Heart right ventricle (tissue), 16 donors: ENCODE results near the gene SBK1. TPM values are rescaled to one million over a fixed set of nuclear protein-coding genes. Genes with fewer than 3 reads are reported as not detected.

Experiments used
- ATAC-seq, 8 donors: fragments of 200-7000 bp; cut with Tn5 transposase; one replicate each; pipeline ENCODE4 v1.9.1; 2020; ENCODE audit warnings: mild to moderate bottlenecking in 8 of 8, moderate library complexity in 8 of 8, moderate number of reproducible peaks in 1 of 8
- DNase-seq, 2 donors: peaks; one replicate each; pipeline ENCODE4 v3.0.0-alpha.2; 2020
- H3K27ac ChIP-seq, 10 donors: fragments of 200-600 bp; sonication (generic) in 2 of 10; one replicate each; pipeline versions ENCODE4 v1.5.0 to v1.8.0; 2020 to 2022; ENCODE audit warnings: mild to moderate bottlenecking in 3 of 10
- H3K27me3 ChIP-seq, 7 donors: fragments of 200-600 bp; one replicate each; pipeline ENCODE4 v1.8.0; 2021 to 2022; ENCODE audit warnings: mild to moderate bottlenecking in 2 of 7
- H3K36me3 ChIP-seq, 9 donors: fragments of 200-600 bp; sonication (generic) in 1 of 9; one replicate each; pipeline versions ENCODE4 v1.5.0 to v1.8.0; 2020 to 2022; ENCODE audit warnings: mild to moderate bottlenecking in 2 of 9
- H3K4me1 ChIP-seq, 9 donors: fragments of 200-600 bp; sonication (generic) in 1 of 9; one replicate each; pipeline versions ENCODE4 v1.5.0 to v1.8.0; 2020 to 2022; ENCODE audit warnings: mild to moderate bottlenecking in 4 of 9
- H3K4me3 ChIP-seq, 10 donors: fragments of 200-600 bp; sonication (generic) in 2 of 10; one replicate each; pipeline versions ENCODE4 v1.5.0 to v1.8.0; 2020 to 2022; ENCODE audit warnings: mild to moderate bottlenecking in 7 of 10, moderate library complexity in 2 of 10
- H3K9me3 ChIP-seq, 11 donors: fragments of 200-600 bp in 10 of 11; sonication (generic) in 2 of 11; one replicate each; pipeline versions ENCODE4 v1.5.0 to v1.8.0; 2013 to 2022; ENCODE audit warnings: mild to moderate bottlenecking in 2 of 11, control low read depth in 1 of 11, moderate library complexity in 1 of 11
- WGBS, 2 donors: extraction: QIAGEN DNeasy Blood & Tissue Kit; methylation state at CpG; one replicate each; pipeline ENCODE4 v1.1.7; 2013; ENCODE audit warnings: inconsistent platforms in 1 of 2; 5-methylcytosine and 5-hydroxymethylcytosine counted together
- intact Hi-C, 10 donors: fragments of 100-400 bp; cut with DNase I; formaldehyde crosslinking; loops; one replicate each; pipeline versions ENCODE4 v1.11.1 to v1.14.2; 2022
- polyA plus RNA-seq, 2 donors: library from polyadenylated mRNA; stranded (reverse); fragments of 200-250 nt; gene quantifications; one replicate each; pipeline ENCODE4 v1.2.3, GENCODE V29; 2013
- total RNA-seq, 10 donors: library from RNA; stranded (reverse); fragmentation: NEBNext Ultra II Directional in 3 of 10; extraction: Animal tissue kit (Norgen Biotek cat#: 25700) in 3 of 10; gene quantifications; one replicate each; pipeline versions ENCODE4 v1.2.1 to v1.2.4, GENCODE V29; 2021 to 2023
- TF ChIP-seq, protein P1 (sequence below), 9 donors: fragments of 200-600 bp; sonication (generic) in 2 of 9; IDR thresholded peaks; one replicate each; pipeline versions ENCODE4 v1.5.0 to v1.8.0; 2021 to 2022; ENCODE audit warnings: antibody characterized with exemption in 9 of 9, mild to moderate bottlenecking in 5 of 9, moderate library complexity in 1 of 9
- donor health status: Arrhythmogenic right ventricular cardiomyopathy.
- donor health status: ischemic (EF 13 %, LVEDD 7.1; RV severe dilation, severe dysfunction).
- donor health status: healthy with polysubstance abuse.
- donor health status: DM: no; HTN: yes; CAD: no.
- donor health status: DM: no; HTN: no; CAD: no.
- donor health status: ischemic (EF 25% LVEDD 6.9; RV normal size, moderate dysfunction).
- donor health status: ischemic (EF 25% LVEDD 5.7; RV mildly dilated, moderate dysfunction).
- donor health status: healthy.
- donor health status: DM: yes; HTN: yes; CAD: no.
- donor health status: Ischemic cardiomyopathy.
- donor health status: ischemic (EF 35%, LVEDD 5.7; RV mildly dilated, moderate dysfunction).
- donor health status: nonischemic (EF 11% LVEDD 7.7; RV severe dilation, severe dysfunction).
- donor health status: DM: yes; HTN: yes; CAD: no.
- donor health status: PGD.
- donor health status: ischemic (EF 29% LVEDD 5.4; RV normal size, mild dysfunction).
- donor health status: nonischemic (EF 23%, LVEDD 6.1; RV moderate dilation, normal function).

SBK1 gene
- total and polyA plus RNA-seq, 12 donors = 0.38 to 7.0 (median 2.8) TPM

DNA sequence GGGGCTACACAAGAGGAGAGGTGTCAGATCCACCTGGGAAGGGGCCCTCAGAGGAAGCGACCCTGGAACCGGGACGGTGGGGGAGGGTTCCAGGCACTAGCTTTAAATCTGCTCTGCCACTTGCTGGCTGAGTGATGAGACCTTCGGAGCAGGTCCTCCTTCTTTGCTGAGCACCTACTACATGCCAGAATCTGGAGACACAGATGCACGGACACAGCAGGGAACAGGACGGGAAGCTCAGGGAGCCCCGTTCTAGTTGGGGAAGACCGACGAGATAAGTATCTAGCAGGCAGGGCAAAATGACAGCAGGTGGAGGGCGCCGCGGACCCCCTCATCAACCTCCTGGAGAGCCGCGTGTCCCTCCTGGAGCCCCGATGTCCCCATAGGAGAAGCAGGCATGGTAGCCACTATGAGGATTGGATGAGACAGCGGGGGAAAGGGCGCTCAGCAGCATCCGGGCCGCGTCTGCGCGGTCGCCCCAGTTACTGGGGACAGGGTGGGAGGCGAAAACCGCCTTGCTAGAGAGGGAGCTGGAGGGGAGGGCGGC, 27.2 kb downstream of the SBK1 start:
- Histone ChIP-seq H3K4me1 (peaks cover 0 to 6% (median 0%) of the 10 kb centered on the region in 9 donors), H3K4me3 (no peak overlapping the region), H3K27ac (no peak overlapping the region), H3K27me3 (peaks cover 0 to 4% (median 0%) of the 10 kb centered on the region in 7 donors), H3K36me3 (no peaks in the 10 kb centered on the region), H3K9me3 (no peaks in the 10 kb centered on the region)
- ATAC-seq = no peak
- intact Hi-C loops = loop anchor here in 4 of 10 donors (5.0 kb wide), 1 partner anchor 42 kb away; no protein-coding TSS in a partner anchor
- DNase-seq = no peak
- TF ChIP-seq, protein P1, sequence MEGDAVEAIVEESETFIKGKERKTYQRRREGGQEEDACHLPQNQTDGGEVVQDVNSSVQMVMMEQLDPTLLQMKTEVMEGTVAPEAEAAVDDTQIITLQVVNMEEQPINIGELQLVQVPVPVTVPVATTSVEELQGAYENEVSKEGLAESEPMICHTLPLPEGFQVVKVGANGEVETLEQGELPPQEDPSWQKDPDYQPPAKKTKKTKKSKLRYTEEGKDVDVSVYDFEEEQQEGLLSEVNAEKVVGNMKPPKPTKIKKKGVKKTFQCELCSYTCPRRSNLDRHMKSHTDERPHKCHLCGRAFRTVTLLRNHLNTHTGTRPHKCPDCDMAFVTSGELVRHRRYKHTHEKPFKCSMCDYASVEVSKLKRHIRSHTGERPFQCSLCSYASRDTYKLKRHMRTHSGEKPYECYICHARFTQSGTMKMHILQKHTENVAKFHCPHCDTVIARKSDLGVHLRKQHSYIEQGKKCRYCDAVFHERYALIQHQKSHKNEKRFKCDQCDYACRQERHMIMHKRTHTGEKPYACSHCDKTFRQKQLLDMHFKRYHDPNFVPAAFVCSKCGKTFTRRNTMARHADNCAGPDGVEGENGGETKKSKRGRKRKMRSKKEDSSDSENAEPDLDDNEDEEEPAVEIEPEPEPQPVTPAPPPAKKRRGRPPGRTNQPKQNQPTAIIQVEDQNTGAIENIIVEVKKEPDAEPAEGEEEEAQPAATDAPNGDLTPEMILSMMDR (IDR thresholded peaks at IDR 0.05) = no peak
- WGBS, 2 donors = 92% methylated on average over 26 of the region's 26 CpGs

DNA sequence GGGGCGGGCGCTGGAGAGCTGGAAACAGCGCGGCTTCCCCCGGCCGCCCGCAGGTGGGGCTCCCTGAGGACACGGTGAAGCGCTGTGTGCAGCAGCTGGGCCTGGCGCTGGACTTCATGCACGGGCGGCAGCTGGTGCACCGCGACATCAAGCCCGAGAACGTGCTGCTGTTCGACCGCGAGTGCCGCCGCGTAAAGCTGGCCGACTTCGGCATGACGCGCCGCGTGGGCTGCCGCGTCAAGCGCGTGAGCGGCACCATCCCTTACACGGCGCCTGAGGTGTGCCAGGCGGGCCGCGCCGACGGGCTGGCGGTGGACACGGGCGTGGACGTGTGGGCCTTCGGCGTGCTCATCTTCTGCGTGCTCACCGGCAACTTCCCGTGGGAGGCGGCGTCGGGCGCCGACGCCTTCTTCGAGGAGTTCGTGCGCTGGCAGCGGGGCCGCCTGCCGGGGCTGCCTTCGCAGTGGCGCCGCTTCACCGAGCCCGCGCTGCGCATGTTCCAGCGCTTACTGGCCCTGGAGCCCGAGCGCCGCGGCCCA, 27.8 kb downstream of the SBK1 start:
- TF ChIP-seq, protein P1 (IDR thresholded peaks at IDR 0.05) = no peak
- peaks cover 0 to 6% (median 0%) of the 10 kb centered on the region in 9 donors for H3K4me1 ChIP-seq
- H3K4me3 ChIP-seq = no peak overlapping the region
- intact Hi-C loops = no loop called here
- H3K36me3 ChIP-seq = no peaks in the 10 kb centered on the region
- no peak overlapping the region for H3K27ac ChIP-seq
- 96 to 97% methylated on average over 73 of the region's 73 CpGs for WGBS, 2 donors
- no peaks in the 10 kb centered on the region for H3K9me3 ChIP-seq
- H3K27me3 ChIP-seq = peaks cover 0 to 4% (median 0%) of the 10 kb centered on the region in 7 donors
- DNase-seq (no peak), ATAC-seq (no peak)

DNA sequence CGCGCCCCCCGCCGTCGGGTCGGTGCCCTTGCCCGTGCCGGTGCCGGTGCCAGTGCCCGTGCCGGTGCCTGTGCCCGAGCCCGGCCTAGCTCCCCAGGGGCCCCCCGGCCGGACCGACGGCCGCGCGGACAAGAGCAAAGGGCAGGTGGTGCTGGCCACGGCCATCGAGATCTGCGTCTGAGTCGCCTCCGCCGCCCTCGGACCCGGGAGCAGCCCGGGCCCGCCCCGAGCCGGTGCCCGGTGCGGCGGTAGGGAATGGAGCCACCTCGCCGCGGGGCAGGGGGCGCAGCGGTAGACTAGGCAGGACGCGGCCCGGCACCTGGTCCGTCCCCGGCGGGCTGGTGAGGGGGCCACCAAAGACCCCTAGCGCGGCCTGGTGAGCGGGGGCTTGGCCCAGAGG, 28.4 kb downstream of the SBK1 start:
- no peak overlapping the region for H3K27ac ChIP-seq
- H3K4me1 ChIP-seq = peaks cover 0 to 6% (median 0%) of the 10 kb centered on the region in 9 donors
- WGBS, 2 donors = 96% methylated on average over 43 to 49 of the region's 49 CpGs
- DNase-seq (no peak), ATAC-seq (no peak)
- intact Hi-C loops = no loop called here
- TF ChIP-seq, protein P1 (IDR thresholded peaks at IDR 0.05) = no peak
- no peaks in the 10 kb centered on the region for H3K9me3 ChIP-seq
- no peak overlapping the region for H3K4me3 ChIP-seq
- H3K27me3 ChIP-seq = peaks cover 0 to 4% (median 0%) of the 10 kb centered on the region in 7 donors
- no peaks in the 10 kb centered on the region for H3K36me3 ChIP-seq

DNA sequence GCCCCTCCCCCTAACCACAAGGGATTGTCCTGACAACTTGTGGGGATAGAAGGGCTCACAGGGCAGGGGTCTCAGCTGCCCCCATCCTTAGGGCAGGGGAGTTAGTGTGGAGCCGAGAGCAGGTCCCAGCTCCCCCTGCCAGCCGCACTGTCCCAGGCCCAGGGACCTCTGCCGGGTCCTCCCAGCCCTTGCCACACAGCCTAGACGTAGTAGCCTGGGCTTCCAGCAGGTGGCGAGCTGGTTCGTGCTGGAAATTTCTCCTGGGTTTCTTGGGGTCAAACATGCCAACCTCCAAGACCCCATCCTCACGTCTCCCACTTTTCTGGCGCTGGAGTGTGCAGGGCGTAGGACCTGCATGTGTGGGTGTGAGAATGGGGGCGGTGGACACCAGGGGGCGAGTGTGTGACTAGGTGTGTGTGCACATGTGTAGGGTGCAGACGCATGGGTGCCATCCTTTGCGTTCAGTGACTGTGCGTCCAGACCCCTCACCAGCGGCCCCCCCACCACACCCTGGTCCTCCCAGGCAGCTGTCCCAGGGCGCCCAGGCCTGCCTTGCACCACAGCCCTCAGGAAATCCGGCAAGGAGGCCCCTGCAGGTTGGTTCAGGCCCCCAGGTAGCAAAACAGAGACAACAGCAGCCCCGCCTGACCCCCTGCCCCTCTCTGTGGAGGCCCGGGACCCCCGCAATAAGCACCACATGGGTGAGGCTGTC, 29.5 kb downstream of the SBK1 start:
- H3K9me3 ChIP-seq = no peaks in the 10 kb centered on the region
- intact Hi-C loops = no loop called here
- ATAC-seq = peak in 7 of 8 donors; percentile 14 to 44 (median 26)
- no peak overlapping the region for H3K4me3 ChIP-seq
- 62 to 68% methylated on average over 20 of the region's 20 CpGs for WGBS, 2 donors
- no peak overlapping the region for H3K27ac ChIP-seq
- no peaks in the 10 kb centered on the region for H3K36me3 ChIP-seq
- peaks cover 0 to 3% (median 0%) of the 10 kb centered on the region in 9 donors for H3K4me1 ChIP-seq
- TF ChIP-seq, protein P1 (IDR thresholded peaks at IDR 0.05) = peak in 8 of 9 donors; percentile 46 to 78 (median 60)
- no peaks in the 10 kb centered on the region for H3K27me3 ChIP-seq
- DNase-seq = no peak
